Pancreas (tissue), 10 donors: Measurements from ENCODE around the gene CASS4. TPM values are rescaled to one million over a fixed set of nuclear protein-coding genes. Genes with fewer than 3 reads are reported as not detected.
A peak's percentile ranks its signal among the peaks of the same experiment; 100 is the strongest.

Experiments used
- ATAC-seq, 4 donors: fragments of 200-7000 bp; cut with Tn5 transposase; one replicate each; pipeline versions ENCODE4 v1.8.0 to v1.9.1; 2020; ENCODE audit warnings: mild to moderate bottlenecking in 4 of 4, moderate library complexity in 4 of 4
- DNase-seq, 6 donors: peaks; one replicate each; pipeline ENCODE4 v3.0.0-alpha.2; 2020
- FAIRE-seq: peaks from 2 replicates; lab custom pipeline; 2012; peaks lifted over from hg19 to GRCh38; lab: Jason Lieb, UNC
- H3K27ac ChIP-seq, 4 donors: fragments of 200-600 bp; sonication (generic); 1 replicate in 3 of 4; 2 replicates in 1 of 4; pipeline versions ENCODE4 v1.5.0 to v1.8.0; 2020
- H3K27me3 ChIP-seq, 4 donors: fragments of 200-600 bp; one replicate each; pipeline ENCODE4 v1.8.0; 2021
- H3K36me3 ChIP-seq, 3 donors: fragments of 200-600 bp; sonication (generic) in 1 of 3; one replicate each; pipeline versions ENCODE4 v1.5.0 to v1.8.0; 2020 to 2021
- H3K4me1 ChIP-seq, 3 donors: fragments of 200-600 bp; one replicate each; pipeline ENCODE4 v1.8.0; 2021
- H3K4me3 ChIP-seq, 4 donors: fragments of 200-600 bp; sonication (generic) in 2 of 4; one replicate each; pipeline versions ENCODE4 v1.5.0 to v1.8.0; 2020 to 2021
- H3K9me3 ChIP-seq, 4 donors: fragments of 200-600 bp; one replicate each; pipeline ENCODE4 v1.8.0; 2021
- WGBS, 2 donors: extraction: QIAGEN DNeasy Blood & Tissue Kit; methylation state at CpG; one replicate each; pipeline ENCODE4 v1.1.7; 2013; 5-methylcytosine and 5-hydroxymethylcytosine counted together
- intact Hi-C, 3 donors: fragments of 100-400 bp; cut with DNase I; formaldehyde crosslinking; loops; one replicate each; pipeline versions ENCODE4 v1.11.1 to v1.14.2; 2022
- polyA plus RNA-seq, 2 donors: library from polyadenylated mRNA; stranded (reverse); fragments of 200-250 nt; gene quantifications; one replicate each; pipeline ENCODE4 v1.2.3, GENCODE V29; 2013
- total RNA-seq, 6 donors: library from RNA; stranded (reverse); fragmentation: NEBNext Ultra II Directional in 4 of 6; extraction: Animal tissue kit (Norgen Biotek cat#: 25700) in 4 of 6; gene quantifications; one replicate each; pipeline versions ENCODE4 v1.2.1 to v1.2.4, GENCODE V29; 2021 to 2023
- TF ChIP-seq, protein P1 (sequence below), 4 donors: fragments of 200-600 bp; sonication (generic) in 3 of 4; IDR thresholded peaks; one replicate each; pipeline versions ENCODE4 v1.5.0 to v1.8.0; 2021; ENCODE audit warnings: antibody characterized with exemption in 4 of 4
- donor health status: healthy with polysubstance abuse.
- donor health status: DM: no; HTN: no; CAD: no; lungs with moderate emphysema.
- donor health status: DM: no; HTN: no; CAD: no.
- donor health status: control.
- donor health status: control.
- donor health status: Bipolar disorder and iron deficiency.
- donor health status: DM: yes; HTN: yes; CAD: no.
- donor health status: DM: no; HTN: no; CAD: no.
- donor health status: DM: no; HTN: no; CAD: no.
- donor health status: DM: yes; HTN: yes; CAD: no.

CASS4 gene
- total and polyA plus RNA-seq, 8 donors, result 0.04 to 1.6 (median 0.22) TPM

DNA sequence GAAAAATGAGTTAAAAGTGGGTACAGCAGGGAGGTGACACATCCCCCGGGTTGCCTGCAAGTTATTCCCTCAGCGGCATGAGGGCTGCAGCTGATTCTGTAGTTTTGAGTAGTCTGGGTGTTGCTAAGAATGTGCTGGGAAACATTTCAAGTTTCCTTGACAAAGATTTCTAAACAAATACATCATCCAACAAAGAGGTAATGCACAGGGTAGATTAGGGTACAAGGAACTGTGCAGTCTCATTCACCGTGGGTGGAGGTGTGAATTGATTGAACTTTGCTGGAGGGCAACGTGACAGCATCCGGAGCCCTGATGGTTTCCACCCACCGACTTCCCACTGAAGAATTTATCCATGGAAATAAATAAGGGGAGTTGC, 21.8 kb downstream of the CASS4 start:
- intact Hi-C loops, result no loop called here
- Histone ChIP-seq H3K9me3 (no peaks in the 10 kb centered on the region), H3K4me3 (no peak overlapping the region), H3K27me3 (no peaks in the 10 kb centered on the region), H3K27ac (no peak overlapping the region), H3K36me3 (no peaks in the 10 kb centered on the region), H3K4me1 (no peaks in the 10 kb centered on the region)
- FAIRE-seq (no peak), ATAC-seq (no peak), DNase-seq (no peak)
- 52 to 57% methylated on average over 6 of the region's 6 CpGs for whole genome bisulfite sequencing, 2 donors
- TF ChIP-seq, protein P1, sequence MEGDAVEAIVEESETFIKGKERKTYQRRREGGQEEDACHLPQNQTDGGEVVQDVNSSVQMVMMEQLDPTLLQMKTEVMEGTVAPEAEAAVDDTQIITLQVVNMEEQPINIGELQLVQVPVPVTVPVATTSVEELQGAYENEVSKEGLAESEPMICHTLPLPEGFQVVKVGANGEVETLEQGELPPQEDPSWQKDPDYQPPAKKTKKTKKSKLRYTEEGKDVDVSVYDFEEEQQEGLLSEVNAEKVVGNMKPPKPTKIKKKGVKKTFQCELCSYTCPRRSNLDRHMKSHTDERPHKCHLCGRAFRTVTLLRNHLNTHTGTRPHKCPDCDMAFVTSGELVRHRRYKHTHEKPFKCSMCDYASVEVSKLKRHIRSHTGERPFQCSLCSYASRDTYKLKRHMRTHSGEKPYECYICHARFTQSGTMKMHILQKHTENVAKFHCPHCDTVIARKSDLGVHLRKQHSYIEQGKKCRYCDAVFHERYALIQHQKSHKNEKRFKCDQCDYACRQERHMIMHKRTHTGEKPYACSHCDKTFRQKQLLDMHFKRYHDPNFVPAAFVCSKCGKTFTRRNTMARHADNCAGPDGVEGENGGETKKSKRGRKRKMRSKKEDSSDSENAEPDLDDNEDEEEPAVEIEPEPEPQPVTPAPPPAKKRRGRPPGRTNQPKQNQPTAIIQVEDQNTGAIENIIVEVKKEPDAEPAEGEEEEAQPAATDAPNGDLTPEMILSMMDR (IDR thresholded peaks at IDR 0.05), result no peak

DNA sequence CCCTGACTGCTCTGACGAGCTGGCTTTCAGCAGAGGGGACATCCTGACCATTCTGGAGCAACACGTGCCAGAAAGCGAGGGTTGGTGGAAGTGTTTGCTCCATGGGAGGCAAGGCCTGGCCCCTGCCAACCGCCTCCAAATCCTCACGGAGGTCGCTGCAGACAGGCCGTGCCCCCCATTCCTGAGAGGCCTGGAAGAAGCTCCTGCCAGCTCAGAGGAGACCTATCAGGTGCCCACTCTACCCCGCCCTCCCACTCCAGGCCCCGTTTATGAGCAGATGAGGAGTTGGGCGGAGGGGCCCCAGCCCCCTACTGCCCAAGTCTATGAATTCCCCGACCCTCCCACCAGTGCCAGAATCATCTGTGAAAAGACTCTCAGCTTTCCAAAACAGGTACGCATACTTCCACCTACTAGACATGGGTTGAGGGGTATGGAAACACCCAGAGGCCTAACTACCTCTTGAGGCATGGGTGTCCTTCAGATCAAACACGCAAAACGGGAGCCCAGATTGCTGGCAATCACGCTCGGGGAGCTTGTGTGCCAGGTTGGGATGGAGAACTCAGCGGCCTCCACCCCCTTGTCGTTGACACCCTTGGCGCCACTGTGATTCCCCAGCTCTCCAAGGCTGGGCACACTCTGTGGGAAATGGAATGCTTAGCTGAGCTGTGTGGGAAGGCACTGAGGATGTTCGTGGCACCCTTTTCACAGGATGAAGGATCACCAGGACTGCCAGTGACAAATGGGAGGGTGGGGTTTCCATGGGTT, 25.3 kb downstream of the CASS4 start:
- H3K4me3 ChIP-seq, result no peak overlapping the region
- no peaks in the 10 kb centered on the region for H3K4me1 ChIP-seq
- no peak for FAIRE-seq
- no peak overlapping the region for H3K27ac ChIP-seq
- DNase-seq, result no peak
- TF ChIP-seq, protein P1 (IDR thresholded peaks at IDR 0.05), result no peak
- H3K27me3 ChIP-seq, result no peaks in the 10 kb centered on the region
- no peak for ATAC-seq
- intact Hi-C loops, result no loop called here
- WGBS, 2 donors, result 76 to 81% methylated on average over 20 of the region's 20 CpGs
- H3K9me3 ChIP-seq, result no peaks in the 10 kb centered on the region
- H3K36me3 ChIP-seq, result no peaks in the 10 kb centered on the region

DNA sequence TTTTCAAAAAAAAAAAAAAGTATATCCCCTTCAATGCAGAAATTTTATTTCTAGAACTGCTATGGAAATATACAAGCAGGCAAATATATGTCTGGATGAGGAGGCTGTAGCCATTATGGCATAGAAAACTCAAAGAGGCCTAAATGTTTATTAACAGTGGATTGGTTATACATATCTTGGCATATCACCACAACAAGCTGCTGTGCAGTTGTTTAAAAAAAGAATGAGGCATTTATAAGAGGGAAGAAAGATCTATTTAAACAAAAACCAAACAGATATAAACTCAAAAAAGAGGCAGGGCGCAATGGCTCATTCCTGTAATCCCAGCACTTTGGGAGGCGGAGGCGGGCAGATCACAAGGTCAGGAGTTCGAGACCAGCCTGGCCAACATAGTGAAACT, 26.2 kb downstream of the CASS4 start:
- DNase-seq, result no peak
- no peak for FAIRE-seq
- H3K36me3 ChIP-seq, result no peaks in the 10 kb centered on the region
- no peak for ATAC-seq
- no peaks in the 10 kb centered on the region for H3K9me3 ChIP-seq
- H3K27me3 ChIP-seq, result no peaks in the 10 kb centered on the region
- intact Hi-C loops, result no loop called here
- no peak overlapping the region for H3K4me3 ChIP-seq
- TF ChIP-seq, protein P1 (IDR thresholded peaks at IDR 0.05), result no peak
- H3K27ac ChIP-seq, result no peak overlapping the region
- 82 to 94% methylated on average over 4 of the region's 4 CpGs for WGBS, 2 donors
- no peaks in the 10 kb centered on the region for H3K4me1 ChIP-seq

DNA sequence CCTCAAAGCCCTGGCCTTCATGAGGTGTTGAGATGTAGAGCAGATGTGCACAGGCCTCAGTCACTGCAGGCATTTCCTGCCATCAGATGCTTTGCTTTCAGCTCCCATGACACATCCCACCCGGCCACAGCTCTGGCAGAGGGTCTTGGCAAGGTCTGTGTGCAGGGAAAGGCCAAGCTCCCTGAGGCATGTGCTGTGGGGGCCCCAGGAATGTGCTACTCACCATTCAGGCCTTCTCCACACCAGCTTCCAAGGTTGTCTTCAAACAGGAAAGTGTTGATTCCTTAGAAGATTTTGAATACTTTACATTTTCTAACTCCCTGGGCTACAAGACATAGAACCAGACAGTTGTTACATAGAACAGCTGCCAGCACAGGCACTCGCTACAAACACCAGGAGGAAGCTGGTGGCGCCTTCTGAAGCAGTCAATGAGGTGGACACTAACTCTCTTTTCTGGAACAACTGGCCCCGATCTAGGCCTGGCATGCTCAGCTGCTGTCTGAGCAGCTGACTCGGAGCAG, 27.8 kb downstream of the CASS4 start:
- peak in 1 of 6 donors; percentile 23 for DNase-seq
- no peaks in the 10 kb centered on the region for H3K9me3 ChIP-seq
- intact Hi-C loops, result no loop called here
- WGBS, 2 donors, result 50 to 55% methylated on average over 5 of the region's 5 CpGs
- peak in 2 of 4 donors; percentile 9 to 53 for ATAC-seq
- TF ChIP-seq, protein P1 (IDR thresholded peaks at IDR 0.05), result no peak
- H3K4me1 ChIP-seq, result no peaks in the 10 kb centered on the region
- no peaks in the 10 kb centered on the region for H3K27me3 ChIP-seq
- no peak for FAIRE-seq
- H3K4me3 ChIP-seq, result no peak overlapping the region
- no peaks in the 10 kb centered on the region for H3K36me3 ChIP-seq
- H3K27ac ChIP-seq, result no peak overlapping the region
